Gastroesophageal sphincter (tissue), 4 donors: ENCODE results near the gene METRN. TPM values are rescaled to one million over a fixed set of nuclear protein-coding genes. Genes with fewer than 3 reads are reported as not detected.

ENCODE experiments used
- ATAC-seq: fragments of 150-250 bp; one replicate; pipeline ENCODE4 v1.9.1; 2016; ENCODE audit warnings: mild to moderate bottlenecking, moderate library complexity
- H3K27ac ChIP-seq, 4 donors: fragments of 200-600 bp; sonication (generic) in 3 of 4; 1 replicate in 3 of 4; 2 replicates in 1 of 4; pipeline ENCODE4 v1.5.1; 2016 to 2019
- H3K27me3 ChIP-seq: fragments of 200-600 bp; sonication (generic); one replicate; pipeline ENCODE4 v1.5.1; 2019
- H3K36me3 ChIP-seq, 2 donors: fragments of 200-600 bp; sonication (generic); one replicate each; pipeline ENCODE4 v1.5.1; 2019; ENCODE audit warnings: control low read depth in 1 of 2
- H3K4me1 ChIP-seq, 3 donors: fragments of 200-600 bp; sonication (generic); 1 replicate in 2 of 3; 2 replicates in 1 of 3; pipeline ENCODE4 v1.5.1; 2016 to 2019; ENCODE audit warnings: control low read depth in 2 of 3
- H3K4me3 ChIP-seq, 2 donors: fragments of 200-600 bp; sonication (generic); one replicate each; pipeline ENCODE4 v1.5.1; 2019; ENCODE audit warnings: mild to moderate bottlenecking in 1 of 2, moderate library complexity in 1 of 2
- H3K9me3 ChIP-seq, 3 donors: fragments of 200-600 bp; sonication (generic); one replicate each; pipeline ENCODE4 v1.5.1; 2017 to 2019; ENCODE audit warnings: control low read depth in 2 of 3
- CTCF ChIP-seq, 4 experiments: fragments of 200-600 bp in 2 of 4; fragments of 450-650 bp in 2 of 4; sonication (generic) in 1 of 4; IDR thresholded peaks; one replicate each; pipeline ENCODE4 v1.5.1; 2017 to 2019; ENCODE audit warnings: antibody characterized with exemption in 4 of 4, mild to moderate bottlenecking in 2 of 4, moderate library complexity in 2 of 4
- EP300 ChIP-seq: sonication (generic); formaldehyde crosslinking; IDR thresholded peaks from one replicate; pipeline ENCODE4 v1.6.1; 2017; ENCODE audit warnings: antibody characterized with exemption, mild to moderate bottlenecking
- POLR2A ChIP-seq, 2 donors: fragments of 450-650 bp; IDR thresholded peaks; one replicate each; pipeline ENCODE4 v1.6.1; 2017; ENCODE audit warnings: antibody characterized with exemption in 2 of 2, mild to moderate bottlenecking in 2 of 2, moderate library complexity in 1 of 2
- POLR2AphosphoS5 ChIP-seq: sonication (generic); formaldehyde crosslinking; IDR thresholded peaks from one replicate; pipeline ENCODE4 v1.6.1; 2017; ENCODE audit warnings: antibody characterized with exemption
- WGBS, 2 donors: methylation state at CpG; one replicate each; pipeline ENCODE4 v1.1.5; 2018; ENCODE audit warnings: low coverage in 1 of 2; 5-methylcytosine and 5-hydroxymethylcytosine counted together
- total RNA-seq, 4 donors: library from RNA; depleted of rRNA; stranded (reverse); fragments of >200 nt; gene quantifications; one replicate each; pipeline ENCODE4 v1.1.0, GENCODE V29; 2016

METRN gene
- total RNA-seq, 4 donors from 2014 or later: 22.6 to 77.7 (median 63.8) TPM

GRCh38 chr16:718389-718788, 3.5 kb downstream of the METRN start:
- peaks cover 0 to 15% of the 10 kb centered on the region in 2 donors for H3K36me3 ChIP-seq
- no peaks in the 10 kb centered on the region for H3K9me3 ChIP-seq
- TF ChIP-seq POLR2A (IDR thresholded peaks at IDR 0.05): no peak
- no peak for TF ChIP-seq CTCF (IDR thresholded peaks at IDR 0.05)
- TF ChIP-seq POLR2AphosphoS5: no peak
- no peak for TF ChIP-seq EP300
- peaks cover 0 to 68% (median 32%) of the 10 kb centered on the region in 3 donors for H3K4me1 ChIP-seq
- no peak for ATAC-seq
- no peak overlapping the region for H3K4me3 ChIP-seq
- WGBS, 2 donors: 92% methylated on average over 2 of the region's 9 CpGs; no CpG with 5 or more reads in 1 of the 2 donors
- no peak overlapping the region for H3K27ac ChIP-seq
- H3K27me3 ChIP-seq: no peaks in the 10 kb centered on the region

GRCh38 chr16:718922-719321, 4.0 kb downstream of the METRN start:
- H3K27me3 ChIP-seq: no peaks in the 10 kb centered on the region
- WGBS, 2 donors: 73 to 87% methylated on average over 2 to 4 of the region's 6 CpGs
- H3K9me3 ChIP-seq: no peaks in the 10 kb centered on the region
- no peak overlapping the region for H3K27ac ChIP-seq
- TF ChIP-seq CTCF (IDR thresholded peaks at IDR 0.05): no peak
- no peak for TF ChIP-seq POLR2AphosphoS5
- no peak for TF ChIP-seq POLR2A (IDR thresholded peaks at IDR 0.05)
- TF ChIP-seq EP300: no peak
- H3K36me3 ChIP-seq: peaks cover 0 to 15% of the 10 kb centered on the region in 2 donors
- ATAC-seq: no peak
- no peak overlapping the region for H3K4me3 ChIP-seq
- H3K4me1 ChIP-seq: peaks cover 0 to 68% (median 32%) of the 10 kb centered on the region in 3 donors

- H3K9me3 ChIP-seq: no peaks in the 10 kb centered on the region
- peaks cover 0 to 15% of the 10 kb centered on the region in 2 donors for H3K36me3 ChIP-seq
- peaks cover 0 to 61% (median 27%) of the 10 kb centered on the region in 3 donors for H3K4me1 ChIP-seq
- H3K4me3 ChIP-seq: peak overlapping the region; percentile 48 to 82
- ATAC-seq: no peak
- peak overlapping the region in 3 of 4 donors; percentile 88 to 89 (median 89) for H3K27ac ChIP-seq
- H3K27me3 ChIP-seq: peaks cover 9% of the 10 kb centered on the region
- WGBS, 2 donors: 28% methylated on average over 4 of the region's 16 CpGs; no CpG with 5 or more reads in 1 of the 2 donors
- no peak for TF ChIP-seq POLR2A (IDR thresholded peaks at IDR 0.05)
- no peak for TF ChIP-seq POLR2AphosphoS5
- TF ChIP-seq EP300: no peak
- TF ChIP-seq CTCF (IDR thresholded peaks at IDR 0.05): no peak
These were observed 5.0 kb downstream of the METRN start for GRCh38 chr16:719815-720446.

- peak; percentile 11 for ATAC-seq
- TF ChIP-seq CTCF (IDR thresholded peaks at IDR 0.05) (no peak), EP300 (no peak), POLR2AphosphoS5 (no peak), POLR2A (IDR thresholded peaks at IDR 0.05) (no peak)
- H3K4me1 ChIP-seq: peaks cover 0 to 56% (median 27%) of the 10 kb centered on the region in 3 donors
- no peaks in the 10 kb centered on the region for H3K9me3 ChIP-seq
- peak overlapping the region; percentile 41 to 89 (median 88) for H3K27ac ChIP-seq
- peaks cover 0 to 15% of the 10 kb centered on the region in 2 donors for H3K36me3 ChIP-seq
- H3K27me3 ChIP-seq: peaks cover 15% of the 10 kb centered on the region
- WGBS, 2 donors: 0% methylated on average over 1 of the region's 38 CpGs; no CpG with 5 or more reads in 1 of the 2 donors
- peak overlapping the region; percentile 48 to 82 for H3K4me3 ChIP-seq
These were observed 5.6 kb downstream of the METRN start for GRCh38 chr16:720447-720989.
